ENCODE data around the gene FOSL2.
A peak's percentile ranks its signal among the peaks of the same experiment; 100 is the strongest.

FOSL2 gene

DNA sequence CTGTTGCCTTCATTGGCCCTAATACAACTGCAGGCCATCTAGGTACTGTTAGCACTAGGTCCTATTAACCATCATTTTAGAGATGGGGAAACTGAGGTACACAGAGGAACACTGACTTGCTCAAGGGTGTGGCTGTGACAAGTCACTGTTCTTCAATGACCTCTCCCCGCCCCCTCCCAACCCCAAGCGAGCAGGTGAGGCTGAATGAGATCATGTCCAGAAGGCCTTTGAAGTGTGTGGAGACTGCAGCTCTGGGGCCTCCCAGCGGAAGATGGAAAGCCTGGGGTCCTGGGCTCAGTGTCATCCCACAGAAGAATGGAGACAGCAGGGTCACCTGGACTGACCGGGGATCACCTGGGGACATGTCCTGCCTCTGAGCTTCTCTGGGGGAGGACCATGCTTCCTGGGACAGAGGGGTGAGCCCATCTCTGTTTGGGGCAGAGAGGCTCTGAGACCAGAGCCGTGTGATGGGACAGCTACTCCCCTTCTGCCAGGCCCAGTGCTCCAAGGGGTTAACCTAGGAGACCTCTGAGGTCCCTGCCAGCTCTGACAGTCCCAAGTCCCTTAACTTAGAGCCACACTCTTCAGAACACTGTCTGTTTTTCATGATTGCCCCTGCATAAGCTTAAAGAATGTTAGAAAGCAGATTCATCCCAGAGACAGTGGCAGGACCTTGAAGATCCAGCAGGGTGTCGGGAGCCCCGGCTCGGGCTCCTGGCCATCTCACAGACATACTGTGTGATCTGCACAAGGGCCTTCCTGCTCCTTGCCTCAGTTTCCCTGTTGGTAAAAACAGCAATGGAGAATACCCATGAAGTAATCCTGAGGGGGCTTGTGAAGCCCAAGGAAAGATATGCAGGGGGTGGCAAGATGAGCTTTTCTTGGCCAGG lies 16.7 kb upstream of the FOSL2 start:
- DNase-seq, result no peak

DNA sequence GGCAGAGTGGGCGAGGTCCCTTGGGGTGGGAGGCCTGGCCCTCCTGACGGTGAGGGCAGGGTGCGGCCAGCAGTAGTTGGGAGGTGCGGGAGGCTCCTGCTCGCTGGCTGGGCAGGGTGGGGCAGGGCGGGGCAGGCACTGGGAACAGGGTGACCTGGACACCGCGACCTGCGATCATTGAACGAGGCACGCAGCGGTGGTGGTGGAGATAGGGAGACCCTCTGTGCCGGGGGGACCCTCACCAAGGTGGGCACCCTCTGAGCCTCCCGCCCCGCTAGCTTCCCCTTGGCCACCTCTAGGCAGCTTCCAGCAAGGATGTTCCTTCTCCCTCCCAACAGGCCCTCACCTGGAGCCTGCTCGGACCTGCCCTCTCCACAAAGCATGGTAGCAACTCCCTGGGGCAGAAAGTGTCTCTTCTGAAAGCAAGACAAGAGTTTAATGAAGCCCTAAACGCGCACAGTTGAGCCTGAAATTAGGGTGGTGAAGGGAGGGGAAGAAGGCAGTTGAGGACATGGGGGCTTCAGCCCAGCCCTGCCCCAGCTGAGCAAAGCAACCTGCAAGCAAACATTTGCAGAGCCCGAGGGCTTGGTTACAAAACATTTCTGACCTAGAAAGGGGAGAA lies 15.4 kb upstream of the FOSL2 start:
- DNase-seq, result no peak

DNA sequence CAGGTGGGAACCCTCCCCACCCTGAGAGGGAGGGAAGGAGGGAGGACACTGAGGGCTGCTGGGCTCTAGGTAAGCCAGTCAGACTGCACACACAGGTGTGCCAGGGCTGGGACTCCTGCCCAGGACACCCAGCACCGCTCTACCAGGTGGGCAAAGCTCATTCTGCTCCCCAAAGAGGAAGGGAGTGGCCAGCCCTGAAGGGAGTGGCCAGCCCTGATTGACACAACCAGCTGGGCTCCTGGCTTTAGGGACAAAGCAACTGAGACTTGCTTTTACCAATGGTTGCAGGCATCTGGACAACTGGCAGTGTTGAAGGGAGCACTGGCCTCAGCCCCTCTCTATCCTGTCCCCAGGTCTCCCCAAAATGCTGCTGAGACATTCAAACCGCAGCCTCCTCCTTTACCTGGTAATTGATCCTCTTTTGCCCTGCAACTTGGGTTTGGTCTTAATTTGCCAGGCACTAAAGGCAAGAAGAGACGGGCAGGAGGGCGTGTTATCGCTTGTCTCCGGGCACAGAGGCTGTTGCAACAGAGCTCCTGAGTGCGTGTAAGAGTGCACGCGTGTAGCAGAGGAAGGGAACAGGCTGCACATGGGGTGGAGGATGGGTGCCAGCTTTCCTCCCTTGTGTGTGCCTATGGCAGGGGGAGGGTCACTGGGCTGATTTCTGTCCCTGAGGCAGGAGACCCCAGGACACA lies 14.5 kb upstream of the FOSL2 start:
- no peak for DNase-seq

DNA sequence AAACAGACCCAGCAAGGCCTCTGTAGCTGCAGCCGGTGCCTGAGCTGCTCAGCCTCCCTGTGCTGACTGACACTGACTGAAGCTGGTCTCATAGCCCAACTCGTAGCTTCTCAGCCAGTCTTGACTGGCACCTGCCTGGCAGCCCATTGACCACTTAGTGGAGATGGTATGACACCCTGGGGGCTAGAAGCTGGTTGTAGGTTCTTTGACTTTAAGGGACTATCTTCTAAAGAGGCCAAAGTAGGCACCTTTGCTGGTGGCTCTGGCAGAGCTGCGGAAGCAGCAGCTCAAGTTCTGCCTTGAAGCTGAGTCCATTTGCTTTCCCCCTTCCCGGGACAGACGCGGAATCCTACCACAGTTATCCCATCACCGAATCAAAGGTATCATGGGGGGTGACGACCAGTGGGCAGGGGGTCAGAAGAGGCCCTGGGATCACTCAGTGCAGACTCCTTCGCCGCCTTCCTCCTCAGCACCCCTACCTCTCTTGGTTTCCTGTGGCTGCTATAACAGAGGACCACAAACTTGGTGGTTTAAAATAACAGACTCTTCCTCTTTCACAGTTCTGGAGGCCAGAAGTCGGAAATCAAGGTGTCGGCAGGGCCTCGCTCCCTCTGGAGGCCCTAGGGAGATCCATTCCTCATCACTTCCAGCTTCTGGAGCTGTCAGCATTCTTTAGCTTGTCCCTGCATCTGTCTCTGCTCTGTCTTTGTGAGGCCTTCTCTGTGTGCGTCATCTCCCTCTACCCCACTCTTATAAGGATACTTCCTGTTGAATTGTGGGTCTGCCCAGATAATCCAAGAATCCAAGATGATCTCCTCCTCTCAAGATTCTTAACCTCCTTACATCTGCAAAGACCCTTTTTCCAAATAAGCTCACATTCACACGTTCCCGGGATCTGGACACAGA lies 13.7 kb upstream of the FOSL2 start:
- no peak for DNase-seq

DNA sequence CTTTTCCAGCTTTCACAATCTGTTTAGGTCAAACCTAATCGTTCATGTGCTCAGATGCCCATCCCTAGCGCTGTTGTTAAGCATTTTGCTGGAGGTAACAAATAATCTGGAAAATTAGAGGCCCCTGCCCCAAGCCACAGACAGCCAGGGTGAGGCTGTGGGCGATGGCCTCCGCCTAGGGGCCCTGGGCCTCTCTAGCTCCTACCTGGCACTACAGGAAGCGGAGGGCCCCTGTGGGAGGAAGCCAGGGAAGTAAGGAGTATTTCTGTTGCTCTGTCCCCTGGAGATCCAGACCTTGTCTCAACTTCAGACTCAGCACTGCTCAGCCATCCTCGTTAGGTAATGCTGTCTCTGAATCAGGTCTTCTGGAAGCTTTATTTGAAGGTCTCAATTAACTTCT lies 12.4 kb upstream of the FOSL2 start:
- no peak for DNase-seq

DNA sequence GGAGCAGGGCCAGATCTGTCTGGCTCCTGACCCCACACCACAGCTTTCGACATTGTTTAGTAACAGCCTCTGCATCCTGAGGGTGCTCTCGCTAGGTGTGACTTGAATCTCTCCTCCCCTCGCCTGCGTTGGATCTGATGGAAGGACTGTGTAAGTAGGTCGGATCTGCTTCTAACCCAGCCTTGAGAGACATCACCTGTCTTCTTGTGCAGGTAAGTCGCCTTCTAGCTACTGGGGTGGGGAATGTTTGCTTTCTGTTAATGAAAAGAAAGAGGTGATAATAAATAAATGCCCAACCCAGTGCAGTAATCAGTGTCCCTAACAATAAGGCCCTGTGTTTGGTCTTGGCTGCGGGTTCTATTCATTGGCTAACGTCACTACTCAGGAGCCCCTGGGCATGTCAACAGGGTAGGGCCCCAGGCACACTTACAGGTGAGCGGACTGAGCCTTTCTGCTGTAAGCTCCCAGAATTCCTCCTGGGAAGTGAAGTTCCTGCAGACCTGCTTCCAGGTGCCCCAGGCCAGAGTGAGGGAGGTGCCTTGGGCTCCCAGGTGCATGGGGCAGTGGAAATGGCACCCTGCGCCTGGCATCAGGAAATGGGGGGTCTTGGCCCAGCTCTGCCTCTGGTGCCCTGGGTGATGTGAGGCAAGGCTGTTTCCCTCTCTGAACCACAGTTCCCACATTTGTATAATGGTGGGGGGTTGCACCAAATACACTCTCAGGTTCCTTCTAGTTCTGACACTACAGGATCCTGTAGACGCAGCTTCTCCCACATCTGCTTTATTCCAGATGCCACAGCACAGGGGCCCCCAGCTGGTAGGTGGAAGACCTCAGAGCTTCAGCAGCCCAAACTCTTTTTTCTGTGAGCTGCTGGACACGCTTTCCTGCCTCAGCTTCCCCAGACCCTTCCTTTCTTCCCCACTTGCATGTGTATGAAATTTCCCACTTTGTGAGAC lies 11.2 kb upstream of the FOSL2 start:
- no peak for DNase-seq

DNA sequence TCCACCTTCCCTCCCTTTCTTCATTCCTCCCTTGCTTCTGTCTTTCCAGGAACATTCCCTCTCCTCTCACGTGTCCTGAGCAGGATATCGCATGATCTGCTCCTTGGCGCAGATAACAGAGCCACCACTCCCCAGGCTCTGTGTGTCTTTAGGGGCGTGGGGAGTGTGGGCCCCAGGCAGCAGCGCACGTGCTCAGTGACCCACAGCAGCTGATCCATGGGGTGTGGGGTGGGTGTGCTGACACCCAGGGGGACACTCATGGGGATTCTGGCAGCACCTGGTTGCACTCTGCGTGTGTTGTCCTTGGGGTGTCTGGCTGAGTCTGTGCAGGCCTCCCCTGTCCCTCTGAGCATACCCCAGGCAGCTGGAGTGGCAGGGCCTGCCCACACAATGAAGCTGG lies 9.9 kb upstream of the FOSL2 start:
- DNase-seq, result no peak

DNA sequence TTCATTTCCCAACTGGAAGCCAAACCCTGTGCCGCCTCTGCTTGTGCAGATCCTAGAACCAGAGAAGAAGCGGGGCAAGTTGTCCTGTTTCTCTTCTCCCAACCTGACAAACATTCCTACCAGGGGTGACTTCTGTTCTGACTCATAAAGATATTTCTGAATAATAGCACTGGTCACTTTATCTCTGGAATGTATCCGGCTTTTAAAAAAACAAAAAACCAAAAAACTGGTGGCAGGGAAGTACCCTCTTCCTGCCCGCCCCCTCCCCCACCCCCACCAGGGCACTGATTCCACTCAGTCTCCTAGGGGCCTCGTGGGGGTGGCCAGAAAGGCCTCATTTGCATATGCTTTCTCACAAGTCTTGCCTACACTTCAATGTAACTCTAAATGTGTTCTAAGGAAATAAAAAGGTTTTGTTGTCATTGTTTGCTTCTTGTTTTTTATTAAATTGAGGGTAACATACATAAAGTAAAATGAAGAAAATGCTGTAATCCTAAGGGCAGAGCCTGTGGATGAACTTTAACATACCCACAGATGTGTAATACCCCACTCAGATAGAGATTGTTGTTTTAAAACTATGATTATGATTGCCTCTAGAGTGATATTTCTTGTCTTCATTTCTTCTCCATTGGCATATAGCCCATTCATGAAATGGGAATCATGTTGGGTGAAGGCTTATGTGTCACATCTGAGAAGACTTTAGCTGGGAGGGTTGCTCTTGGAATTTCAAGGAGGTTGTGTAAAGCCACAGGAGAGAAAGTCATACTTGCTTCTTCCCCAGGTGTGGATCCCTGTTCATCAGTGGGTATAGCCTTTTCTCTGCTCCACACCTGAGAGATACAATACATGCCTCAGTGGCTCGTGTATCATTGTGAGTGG lies 5.3 kb upstream of the FOSL2 start:
- DNase-seq, result no peak

DNA sequence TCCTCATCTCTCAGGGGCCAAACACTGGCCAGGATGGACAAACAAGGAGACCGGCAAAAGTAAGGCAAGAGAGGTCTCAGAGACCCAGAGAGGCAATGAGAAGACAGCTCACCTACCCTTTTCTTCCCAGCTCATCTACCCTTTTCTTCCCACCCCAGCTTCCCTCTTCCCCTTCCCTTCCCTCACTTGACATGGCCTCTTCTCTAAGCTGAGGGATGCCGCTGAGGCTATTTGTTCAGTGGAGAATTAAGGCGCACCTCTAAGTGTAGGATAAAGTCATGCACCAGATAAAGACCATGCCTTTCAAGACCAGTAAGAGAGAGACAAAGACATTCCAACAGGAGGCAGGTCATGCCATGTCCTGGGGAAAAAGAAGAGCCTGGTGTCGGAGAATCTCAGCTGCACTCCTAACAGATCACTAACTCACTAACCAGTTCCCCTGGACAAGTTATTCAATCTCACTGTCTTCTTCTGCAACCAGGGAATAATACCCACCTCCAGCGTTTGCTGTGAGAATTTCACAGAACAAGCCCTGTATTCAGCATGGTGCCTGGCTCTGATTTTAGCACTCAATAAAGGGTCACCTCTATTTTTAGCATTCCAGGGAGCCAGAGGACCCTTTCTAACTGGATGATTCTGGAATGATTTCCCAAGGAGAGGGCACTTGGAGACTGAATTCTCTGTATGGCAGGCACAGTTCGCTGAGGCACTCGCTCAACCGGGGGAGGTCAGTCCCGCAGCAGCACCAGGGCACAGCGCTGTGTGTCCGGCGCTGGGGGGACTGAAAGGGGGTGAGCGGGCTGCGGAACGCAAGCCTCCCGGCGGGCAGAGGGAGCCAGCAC lies 3.0 kb upstream of the FOSL2 start:
- no peak for DNase-seq

DNA sequence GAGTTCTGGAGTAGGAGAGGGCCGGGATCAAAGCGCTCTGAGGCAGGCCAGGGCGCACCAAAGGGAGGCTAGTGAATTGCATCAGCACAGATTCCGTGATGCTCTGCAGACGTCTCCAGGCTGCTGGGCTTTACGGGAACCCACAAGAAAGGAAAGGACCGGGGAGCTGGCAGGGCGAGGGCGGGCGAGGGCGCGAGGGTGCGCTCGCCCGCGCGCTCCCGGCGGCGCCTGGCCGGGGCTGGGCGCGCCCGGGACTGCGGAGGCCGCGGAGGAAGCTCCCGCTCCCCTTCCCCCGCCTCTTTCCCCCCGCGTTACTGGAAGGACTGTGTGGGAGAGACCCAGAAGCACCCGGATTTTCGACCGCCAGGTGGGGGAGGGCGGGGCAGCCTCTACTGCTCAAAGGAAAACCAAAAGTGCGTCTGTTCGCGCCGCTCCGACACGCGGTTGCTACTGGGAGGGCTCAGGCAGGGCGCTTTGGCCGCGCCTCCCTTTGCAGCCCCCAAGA lies 2.4 kb upstream of the FOSL2 start:
- DNase-seq, result peak; percentile 92

DNA sequence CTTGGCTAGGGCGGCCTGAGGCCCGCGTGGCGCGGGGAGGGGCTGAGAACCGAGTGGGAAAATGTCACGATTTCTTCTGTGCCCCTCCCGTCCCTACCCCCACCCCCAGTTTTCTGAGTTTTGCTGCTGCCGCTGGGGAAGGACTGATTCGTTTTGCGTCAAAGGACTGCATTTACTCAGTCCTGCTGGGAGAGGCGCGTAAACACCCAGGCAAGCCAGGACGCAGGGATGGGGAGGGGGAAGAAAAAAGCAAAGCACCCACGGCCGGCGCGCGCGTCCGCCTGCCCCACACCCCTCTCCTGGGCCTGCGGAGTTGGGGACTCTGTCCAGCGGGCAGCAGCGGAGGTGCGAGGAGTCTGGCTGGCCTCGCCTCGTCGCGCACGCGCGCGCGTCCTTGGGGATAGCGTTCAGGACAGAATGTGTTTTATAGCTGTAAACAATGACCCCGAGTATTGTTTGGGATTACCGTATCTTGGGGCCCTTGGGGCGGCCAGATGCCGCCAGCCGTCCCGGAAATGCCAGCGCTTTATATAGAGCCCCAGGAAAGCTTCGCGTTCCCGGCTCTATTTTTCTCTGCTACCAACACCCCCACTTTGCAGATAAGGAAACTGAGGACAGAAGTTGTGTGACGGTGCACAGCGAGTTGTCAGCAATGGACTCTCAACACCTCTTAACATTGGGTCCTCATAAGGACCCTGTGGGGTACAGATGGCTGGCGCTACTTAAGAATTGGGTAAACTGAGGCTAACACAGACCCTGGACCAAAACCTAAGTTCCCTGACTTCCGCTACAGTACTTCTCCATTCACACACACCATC lies 1.7 kb upstream of the FOSL2 start:
- DNase-seq, result no peak

DNA sequence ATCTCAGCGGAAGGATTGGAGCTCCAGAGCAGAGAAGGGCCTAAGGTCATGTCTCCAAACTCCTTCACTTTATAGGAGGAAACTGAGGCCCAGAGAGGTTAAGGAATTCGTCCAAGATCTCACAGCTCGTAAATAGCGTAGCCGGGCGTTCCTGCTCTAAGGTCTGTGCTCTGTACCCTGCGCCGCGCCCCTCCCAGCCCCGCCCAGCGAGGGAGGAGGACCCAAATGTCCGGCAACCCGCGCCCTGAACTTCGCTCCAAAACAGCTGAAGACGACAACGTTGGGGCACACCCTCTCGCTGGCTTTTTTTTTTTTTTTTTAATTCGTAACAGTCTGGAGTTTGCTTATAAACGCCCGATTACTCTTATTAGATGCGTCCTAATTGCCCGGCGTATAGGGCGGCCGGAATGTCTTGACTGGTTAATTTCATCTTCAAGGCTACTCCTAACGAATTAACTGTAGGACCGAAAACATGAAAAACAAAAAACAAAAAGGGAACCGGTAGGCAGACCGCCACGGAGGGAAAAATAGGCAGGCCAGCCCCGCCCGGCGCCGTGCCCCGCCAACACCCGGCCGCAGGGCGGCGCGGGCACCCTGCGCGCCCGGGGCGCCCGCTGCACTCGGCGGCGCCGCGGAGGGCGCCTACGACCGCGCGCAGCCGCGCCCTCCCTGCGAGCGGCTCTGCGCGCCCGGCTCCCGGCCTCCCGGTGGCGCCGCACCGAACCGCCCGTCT lies 928 bp upstream of the FOSL2 start:
- peak; percentile 67 for DNase-seq

DNA sequence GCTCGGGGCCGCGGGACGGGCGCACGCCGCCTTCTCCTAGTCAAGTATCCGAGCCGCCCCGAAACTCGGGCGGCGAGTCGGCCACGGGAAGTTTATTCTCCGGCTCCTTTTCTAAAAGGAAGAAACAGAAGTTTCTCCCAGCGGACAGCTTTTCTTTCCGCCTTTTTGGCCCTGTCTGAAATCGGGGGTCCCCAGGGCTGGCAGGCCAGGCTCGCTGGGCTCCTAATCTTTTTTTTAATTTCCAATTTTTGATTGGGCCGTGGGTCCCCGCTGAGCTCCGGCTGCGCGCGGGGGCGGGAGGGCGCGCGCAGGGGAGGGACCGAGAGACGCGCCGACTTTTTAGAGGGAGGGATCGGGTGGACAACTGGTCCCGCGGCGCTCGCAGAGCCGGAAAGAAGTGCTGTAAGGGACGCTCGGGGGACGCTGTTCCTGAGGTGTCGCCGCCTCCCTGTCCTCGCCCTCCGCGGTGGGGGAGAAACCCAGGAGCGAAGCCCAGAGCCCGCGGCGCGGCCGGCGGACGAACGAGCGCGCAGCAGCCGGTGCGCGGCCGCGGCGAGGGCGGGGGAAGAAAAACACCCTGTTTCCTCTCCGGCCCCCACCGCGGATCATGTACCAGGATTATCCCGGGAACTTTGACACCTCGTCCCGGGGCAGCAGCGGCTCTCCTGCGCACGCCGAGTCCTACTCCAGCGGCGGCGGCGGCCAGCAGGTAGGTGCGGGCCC lies 617 bp downstream of the FOSL2 start:
- DNase-seq, result peak; percentile 59

DNA sequence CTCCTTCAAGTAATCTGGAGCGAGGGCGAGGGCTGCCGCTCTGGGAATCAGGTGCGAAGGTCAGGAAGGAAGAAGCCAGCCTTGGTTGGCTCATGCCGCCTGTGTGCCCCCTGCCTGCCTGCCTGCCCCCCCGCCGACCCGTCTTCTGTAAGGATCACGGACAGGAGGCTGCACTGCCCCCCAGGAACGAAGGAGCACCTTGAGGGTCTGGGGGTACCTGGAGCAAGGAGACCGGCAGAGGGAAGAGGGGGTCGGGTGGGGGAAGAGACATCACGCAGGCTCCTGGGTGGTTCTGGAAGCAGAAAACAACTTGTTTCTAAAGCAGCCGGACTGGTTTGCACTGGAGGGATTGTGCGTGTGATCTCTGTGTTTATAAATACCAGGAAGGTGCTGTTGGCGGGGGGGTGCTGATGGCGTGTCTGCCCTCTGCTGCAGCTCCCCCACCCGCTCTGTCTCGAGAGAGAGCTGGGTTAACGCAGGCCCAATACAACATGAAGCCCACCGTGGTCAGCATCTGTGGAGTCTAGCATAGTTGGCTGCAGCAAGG lies 1.7 kb downstream of the FOSL2 start:
- no peak for DNase-seq

DNA sequence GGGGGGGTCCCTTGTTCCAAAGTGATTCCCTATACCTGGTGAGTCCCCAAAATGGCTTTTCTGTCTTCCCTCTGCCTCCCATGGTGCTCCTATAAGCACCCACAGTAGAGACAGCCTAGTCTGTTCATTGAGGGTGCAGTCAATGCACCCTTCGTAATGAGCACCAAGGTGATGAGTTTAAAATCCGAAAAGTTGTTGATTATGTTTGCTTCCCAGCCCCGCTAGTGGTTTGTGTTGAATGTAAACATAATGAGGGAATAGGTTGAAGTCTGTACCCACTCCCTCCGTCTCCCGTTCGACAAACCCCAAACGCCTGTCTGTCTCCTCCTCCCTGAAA lies 2.3 kb downstream of the FOSL2 start:
- no peak for DNase-seq

DNA sequence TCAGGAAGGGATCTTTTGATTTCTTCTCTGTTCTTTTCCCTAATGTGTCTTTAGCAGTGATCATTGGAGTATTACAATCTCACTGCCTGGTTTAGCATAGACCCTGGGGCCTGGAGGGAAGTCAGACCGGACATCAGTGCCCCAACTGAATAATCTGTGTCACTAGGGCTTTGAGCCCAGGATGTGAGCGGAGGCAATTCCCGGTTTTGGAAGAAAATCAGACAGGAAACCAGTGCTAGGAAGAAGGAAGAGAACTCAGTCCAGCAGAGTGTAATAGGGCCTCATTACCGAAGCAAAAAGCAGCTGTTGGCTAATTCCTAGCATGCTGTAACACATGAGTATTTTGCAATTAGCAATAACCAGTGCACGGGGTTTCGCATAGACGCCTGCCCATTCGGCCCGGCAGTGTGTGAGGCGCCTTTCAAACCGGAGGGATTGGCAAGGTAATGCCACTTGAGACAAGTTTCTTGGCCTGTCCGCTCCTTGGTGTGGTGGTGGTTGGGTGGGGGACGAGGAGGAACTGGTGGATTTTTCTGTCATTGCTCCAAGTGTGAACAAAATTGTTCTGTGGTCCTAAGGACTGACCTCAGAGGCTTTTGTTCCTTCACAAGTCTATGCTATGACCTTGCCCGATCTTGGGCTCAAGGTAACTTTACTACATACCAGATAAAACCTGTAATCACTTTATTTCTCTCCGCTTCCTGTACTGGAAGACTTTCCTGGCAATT lies 2.8 kb downstream of the FOSL2 start:
- DNase-seq, result no peak

All from stimulated activated CD4-positive, alpha-beta T cell treated with anti-CD3 and anti-CD28 coated beads, Interleukin-4, amount 100 ng/mL, for 24 hours (primary cell).